ENCODE results near the gene RAET1E.
"Not testable (repeated sequence)": the region's sequence is repeated elsewhere in the genome, so short reads cannot be mapped to it uniquely, and the experiment has no call there.

The RAET1E gene

DNA sequence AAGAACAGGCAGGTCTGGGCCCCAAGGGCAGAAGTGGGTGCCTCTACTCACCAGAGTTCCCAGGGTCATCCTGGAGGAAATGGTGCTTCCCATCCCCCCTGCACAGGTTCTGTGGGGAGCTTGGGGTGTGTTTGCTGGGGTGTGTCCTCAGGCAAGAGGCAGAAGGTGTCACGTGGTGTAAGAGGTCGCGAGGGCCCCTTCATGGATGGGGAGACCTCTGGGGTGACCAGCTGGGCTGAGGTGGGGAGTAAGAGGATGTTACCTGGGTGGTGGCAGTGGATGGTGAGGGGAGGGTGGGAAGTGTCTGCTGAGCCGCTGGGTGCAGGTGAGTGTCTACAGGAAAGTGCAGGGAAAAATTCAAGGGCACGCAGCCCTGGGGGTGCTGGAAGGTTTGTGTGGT is 24.2 kb upstream of the RAET1E start:
- not testable (repeated sequence) for H3K9me3 ChIP-seq (ENCODE audit: control insufficient read depth in 5 of 5, low read length in 5 of 5); H3K36me3 ChIP-seq (ENCODE audit: control insufficient read depth in 5 of 5, insufficient read depth in 5 of 5, low read length in 5 of 5); H3K27me3 ChIP-seq (ENCODE audit: control insufficient read depth in 5 of 5, insufficient read depth in 4 of 5, low read length in 5 of 5); H3K27ac ChIP-seq (ENCODE audit: low read depth, low read length); H3K9ac ChIP-seq (ENCODE audit: low read length in 5 of 5)
- Histone ChIP-seq H3K4me3 (ENCODE audit: low read depth in 1 of 5, low read length in 5 of 5) (peak overlapping the region in 1 of 5 donors; percentile 46), H3K4me1 (ENCODE audit: control insufficient read depth in 5 of 5, insufficient read depth in 5 of 5, low read length in 5 of 5) (peaks cover 4 to 35% (median 29%) of the 10 kb centered on the region in 5 donors)

- Histone ChIP-seq H3K27ac (ENCODE audit: low read depth, low read length) (no peak overlapping the region), H3K27me3 (ENCODE audit: control insufficient read depth in 5 of 5, insufficient read depth in 4 of 5, low read length in 5 of 5) (peaks cover 0 to 5% (median 0%) of the 10 kb centered on the region in 5 donors), H3K4me3 (ENCODE audit: low read depth in 1 of 5, low read length in 5 of 5) (no peak overlapping the region), H3K9ac (ENCODE audit: low read length in 5 of 5) (no peak overlapping the region), H3K4me1 (ENCODE audit: control insufficient read depth in 5 of 5, insufficient read depth in 5 of 5, low read length in 5 of 5) (peaks cover 4 to 34% (median 29%) of the 10 kb centered on the region in 5 donors), H3K9me3 (ENCODE audit: control insufficient read depth in 5 of 5, low read length in 5 of 5) (no peaks in the 10 kb centered on the region), H3K36me3 (ENCODE audit: control insufficient read depth in 5 of 5, insufficient read depth in 5 of 5, low read length in 5 of 5) (no peaks in the 10 kb centered on the region)
Measured at GRCh38 chr6:149921361-149921760, 23.4 kb upstream of the RAET1E start.

- no peaks in the 10 kb centered on the region for H3K9me3 ChIP-seq (ENCODE audit: control insufficient read depth in 5 of 5, low read length in 5 of 5)
- peaks cover 0 to 5% (median 0%) of the 10 kb centered on the region in 5 donors for H3K27me3 ChIP-seq (ENCODE audit: control insufficient read depth in 5 of 5, insufficient read depth in 4 of 5, low read length in 5 of 5)
- no peak overlapping the region for H3K4me3 ChIP-seq (ENCODE audit: low read depth in 1 of 5, low read length in 5 of 5)
- H3K36me3 ChIP-seq (ENCODE audit: control insufficient read depth in 5 of 5, insufficient read depth in 5 of 5, low read length in 5 of 5): no peaks in the 10 kb centered on the region
- H3K4me1 ChIP-seq (ENCODE audit: control insufficient read depth in 5 of 5, insufficient read depth in 5 of 5, low read length in 5 of 5): peaks cover 0 to 19% (median 15%) of the 10 kb centered on the region in 5 donors
- no peak overlapping the region for H3K9ac ChIP-seq (ENCODE audit: low read length in 5 of 5)
- no peak overlapping the region for H3K27ac ChIP-seq (ENCODE audit: low read depth, low read length)
Measured at GRCh38 chr6:149919834-149920225, 21.9 kb upstream of the RAET1E start.

DNA sequence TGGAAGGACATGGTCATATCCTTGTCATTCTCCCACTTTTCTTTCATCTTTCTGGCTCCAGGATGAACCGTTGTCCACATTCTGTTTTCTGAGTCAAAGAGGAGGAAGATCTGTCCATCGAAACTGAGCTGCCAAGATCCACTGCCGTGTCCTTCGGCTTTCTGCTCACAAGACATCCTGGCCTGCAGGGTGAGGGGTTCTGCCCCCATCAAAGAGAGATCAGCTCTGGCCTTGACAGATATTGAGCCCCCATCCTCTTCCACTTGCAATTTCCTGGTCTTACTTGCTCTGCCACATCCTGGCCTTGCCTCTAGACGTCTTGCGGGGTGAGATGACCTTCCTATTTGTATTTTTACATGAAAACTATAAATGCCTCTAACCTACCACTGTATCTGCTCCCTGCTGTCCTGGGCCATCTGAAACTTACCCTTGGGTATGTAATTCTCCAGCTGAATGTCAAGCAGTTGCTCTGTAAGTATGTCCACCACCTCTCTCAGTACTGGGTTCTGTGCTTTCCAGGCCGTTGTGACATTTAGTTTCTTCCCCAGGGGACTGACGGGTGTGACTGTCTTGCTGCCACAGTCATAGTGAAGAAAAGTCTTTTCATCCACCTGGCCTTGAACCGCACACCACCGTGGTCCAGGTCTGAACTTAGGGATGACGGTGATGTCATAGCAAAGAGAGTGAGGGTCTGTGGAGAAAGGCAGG is 21.4 kb upstream of the RAET1E start:
- H3K27me3 ChIP-seq (ENCODE audit: control insufficient read depth in 5 of 5, insufficient read depth in 4 of 5, low read length in 5 of 5); H3K36me3 ChIP-seq (ENCODE audit: control insufficient read depth in 5 of 5, insufficient read depth in 5 of 5, low read length in 5 of 5); H3K9me3 ChIP-seq (ENCODE audit: control insufficient read depth in 5 of 5, low read length in 5 of 5); H3K27ac ChIP-seq (ENCODE audit: low read depth, low read length); H3K9ac ChIP-seq (ENCODE audit: low read length in 5 of 5); H3K4me3 ChIP-seq (ENCODE audit: low read depth in 1 of 5, low read length in 5 of 5): not testable (repeated sequence)
- H3K4me1 ChIP-seq (ENCODE audit: control insufficient read depth in 5 of 5, insufficient read depth in 5 of 5, low read length in 5 of 5): peaks cover 0 to 16% (median 14%) of the 10 kb centered on the region in 5 donors

GRCh38 chr6:149918151-149918905 is 20.4 kb upstream of the RAET1E start:
- no peaks in the 10 kb centered on the region for H3K9me3 ChIP-seq (ENCODE audit: control insufficient read depth in 5 of 5, low read length in 5 of 5)
- peaks cover 0 to 1% (median 0%) of the 10 kb centered on the region in 5 donors for H3K27me3 ChIP-seq (ENCODE audit: control insufficient read depth in 5 of 5, insufficient read depth in 4 of 5, low read length in 5 of 5)
- no peaks in the 10 kb centered on the region for H3K36me3 ChIP-seq (ENCODE audit: control insufficient read depth in 5 of 5, insufficient read depth in 5 of 5, low read length in 5 of 5)
- H3K9ac ChIP-seq (ENCODE audit: low read length in 5 of 5): no peak overlapping the region
- H3K4me3 ChIP-seq (ENCODE audit: low read depth in 1 of 5, low read length in 5 of 5): no peak overlapping the region
- H3K27ac ChIP-seq (ENCODE audit: low read depth, low read length): no peak overlapping the region
- peaks cover 0 to 12% (median 11%) of the 10 kb centered on the region in 5 donors for H3K4me1 ChIP-seq (ENCODE audit: control insufficient read depth in 5 of 5, insufficient read depth in 5 of 5, low read length in 5 of 5)

GRCh38 chr6:149917679-149918078 is 19.8 kb upstream of the RAET1E start:
- H3K36me3 ChIP-seq (ENCODE audit: control insufficient read depth in 5 of 5, insufficient read depth in 5 of 5, low read length in 5 of 5): no peaks in the 10 kb centered on the region
- H3K4me3 ChIP-seq (ENCODE audit: low read depth in 1 of 5, low read length in 5 of 5): no peak overlapping the region
- no peak overlapping the region for H3K27ac ChIP-seq (ENCODE audit: low read depth, low read length)
- no peaks in the 10 kb centered on the region for H3K9me3 ChIP-seq (ENCODE audit: control insufficient read depth in 5 of 5, low read length in 5 of 5)
- H3K9ac ChIP-seq (ENCODE audit: low read length in 5 of 5): no peak overlapping the region
- H3K4me1 ChIP-seq (ENCODE audit: control insufficient read depth in 5 of 5, insufficient read depth in 5 of 5, low read length in 5 of 5): peaks cover 0 to 5% (median 5%) of the 10 kb centered on the region in 5 donors
- H3K27me3 ChIP-seq (ENCODE audit: control insufficient read depth in 5 of 5, insufficient read depth in 4 of 5, low read length in 5 of 5): no peaks in the 10 kb centered on the region

DNA sequence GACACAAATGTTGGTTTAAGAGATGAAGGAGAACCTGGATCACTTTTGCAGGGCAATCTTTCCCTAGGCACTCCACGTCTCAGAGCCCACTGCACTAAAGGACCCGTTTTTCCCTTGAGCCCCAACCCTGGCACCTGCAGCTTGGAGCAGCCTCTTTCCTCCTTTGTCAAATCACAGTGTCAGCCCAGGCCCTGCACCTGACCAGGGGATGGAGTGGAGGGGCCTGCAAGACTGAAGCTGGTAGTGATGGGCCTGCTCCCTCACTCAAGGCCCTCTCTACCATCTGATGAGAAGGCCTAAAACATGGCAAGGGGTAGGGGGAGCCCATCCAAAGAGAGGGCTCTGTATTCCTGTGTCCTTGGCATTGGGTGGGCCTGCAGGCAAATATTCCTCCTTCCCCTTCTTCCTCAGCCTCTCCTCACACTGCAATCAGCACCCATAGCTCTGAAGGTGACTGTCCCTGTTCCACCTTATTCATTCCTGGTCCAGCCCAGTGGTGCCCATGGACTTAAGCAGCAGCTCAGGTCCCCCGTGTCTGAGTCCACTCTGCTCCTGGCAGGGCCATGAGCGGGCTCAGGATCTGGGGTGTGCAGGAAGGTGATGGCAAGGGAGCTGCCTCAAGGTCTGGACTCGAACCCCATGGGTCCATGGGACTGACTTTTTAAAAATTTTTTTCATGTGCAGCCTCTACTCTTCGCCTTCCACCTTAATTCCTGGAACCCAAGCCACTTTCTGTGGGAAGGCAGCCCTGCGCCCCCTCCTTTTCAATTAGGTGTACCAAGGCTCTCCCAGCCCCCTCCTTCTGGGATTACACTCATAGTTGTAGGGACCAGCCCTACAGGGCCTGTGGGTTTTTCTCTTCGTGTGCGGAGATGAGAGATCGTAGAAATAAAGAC is 18.3 kb upstream of the RAET1E start:
- H3K4me1 ChIP-seq (ENCODE audit: control insufficient read depth in 5 of 5, insufficient read depth in 5 of 5, low read length in 5 of 5): no peaks in the 10 kb centered on the region
- H3K36me3 ChIP-seq (ENCODE audit: control insufficient read depth in 5 of 5, insufficient read depth in 5 of 5, low read length in 5 of 5): no peaks in the 10 kb centered on the region
- H3K4me3 ChIP-seq (ENCODE audit: low read depth in 1 of 5, low read length in 5 of 5): no peak overlapping the region
- H3K27ac ChIP-seq (ENCODE audit: low read depth, low read length): no peak overlapping the region
- H3K27me3 ChIP-seq (ENCODE audit: control insufficient read depth in 5 of 5, insufficient read depth in 4 of 5, low read length in 5 of 5): no peaks in the 10 kb centered on the region
- no peaks in the 10 kb centered on the region for H3K9me3 ChIP-seq (ENCODE audit: control insufficient read depth in 5 of 5, low read length in 5 of 5)
- no peak overlapping the region for H3K9ac ChIP-seq (ENCODE audit: low read length in 5 of 5)

DNA sequence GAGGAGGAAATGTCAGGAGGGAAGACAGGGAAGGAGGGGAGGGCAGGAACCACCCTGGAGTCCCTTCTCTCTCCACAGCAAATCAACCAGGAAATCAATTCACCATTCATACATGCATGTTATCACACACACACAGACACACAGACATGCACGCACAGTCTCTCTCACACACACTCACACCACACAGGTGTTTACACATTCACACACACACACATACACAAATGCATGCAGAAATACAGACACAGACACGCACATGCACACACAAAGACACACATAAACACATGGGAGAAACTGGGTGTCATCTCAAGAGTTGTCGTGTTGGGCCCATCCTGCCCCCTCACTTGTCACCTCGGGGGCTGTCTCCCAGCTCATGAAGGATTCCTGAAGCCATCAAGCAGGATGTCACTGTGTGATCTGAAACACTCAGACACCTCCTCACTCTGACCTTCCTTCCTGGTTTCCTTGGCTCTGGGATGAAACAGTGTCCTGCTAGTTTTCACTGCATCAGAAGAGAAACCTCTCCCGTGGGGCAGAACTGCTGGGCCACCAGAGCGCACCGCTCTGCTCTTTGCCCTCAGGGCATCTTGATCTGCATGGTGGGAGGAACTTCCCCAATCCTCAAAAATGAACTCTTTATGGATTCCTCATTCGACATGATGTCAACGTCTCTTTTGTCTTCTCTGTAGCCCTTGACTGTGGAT is 15.8 kb upstream of the RAET1E start:
- Histone ChIP-seq H3K4me1 (ENCODE audit: control insufficient read depth in 5 of 5, insufficient read depth in 5 of 5, low read length in 5 of 5) (no peaks in the 10 kb centered on the region), H3K36me3 (ENCODE audit: control insufficient read depth in 5 of 5, insufficient read depth in 5 of 5, low read length in 5 of 5) (no peaks in the 10 kb centered on the region), H3K27me3 (ENCODE audit: control insufficient read depth in 5 of 5, insufficient read depth in 4 of 5, low read length in 5 of 5) (no peaks in the 10 kb centered on the region), H3K9ac (ENCODE audit: low read length in 5 of 5) (no peak overlapping the region), H3K27ac (ENCODE audit: low read depth, low read length) (no peak overlapping the region), H3K9me3 (ENCODE audit: control insufficient read depth in 5 of 5, low read length in 5 of 5) (peaks cover 0 to 1% (median 0%) of the 10 kb centered on the region in 5 donors), H3K4me3 (ENCODE audit: low read depth in 1 of 5, low read length in 5 of 5) (no peak overlapping the region)

DNA sequence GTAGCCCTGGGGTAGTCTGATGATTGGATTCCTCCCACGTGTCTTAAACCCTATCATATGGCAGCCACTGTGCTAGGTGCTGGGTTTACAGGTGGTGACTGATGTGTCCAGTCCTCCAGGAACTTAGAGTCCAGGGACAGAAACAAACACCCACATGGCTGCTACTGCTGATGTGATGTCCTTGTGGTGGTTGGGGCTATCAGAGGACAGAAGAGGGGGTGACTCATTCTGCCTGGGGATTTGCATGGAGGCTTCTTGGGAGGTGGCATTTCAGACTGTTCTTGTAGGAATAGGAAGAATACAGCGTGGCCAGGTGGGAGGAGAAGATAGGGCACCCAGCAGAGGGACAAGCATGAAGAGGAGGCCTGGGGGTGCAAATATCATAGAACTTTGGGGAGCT is 15.2 kb upstream of the RAET1E start:
- no peaks in the 10 kb centered on the region for H3K4me1 ChIP-seq (ENCODE audit: control insufficient read depth in 5 of 5, insufficient read depth in 5 of 5, low read length in 5 of 5)
- no peak overlapping the region for H3K9ac ChIP-seq (ENCODE audit: low read length in 5 of 5)
- peaks cover 0 to 5% (median 0%) of the 10 kb centered on the region in 5 donors for H3K9me3 ChIP-seq (ENCODE audit: control insufficient read depth in 5 of 5, low read length in 5 of 5)
- H3K27me3 ChIP-seq (ENCODE audit: control insufficient read depth in 5 of 5, insufficient read depth in 4 of 5, low read length in 5 of 5): no peaks in the 10 kb centered on the region
- no peak overlapping the region for H3K27ac ChIP-seq (ENCODE audit: low read depth, low read length)
- H3K36me3 ChIP-seq (ENCODE audit: control insufficient read depth in 5 of 5, insufficient read depth in 5 of 5, low read length in 5 of 5): no peaks in the 10 kb centered on the region
- H3K4me3 ChIP-seq (ENCODE audit: low read depth in 1 of 5, low read length in 5 of 5): no peak overlapping the region

All from subcutaneous abdominal adipose tissue (tissue), 5 donors.